GM19438 (cell line): ENCODE measurements around the gene FBXL12.
"Not testable (repeated sequence)": the region's sequence is repeated elsewhere in the genome, so short reads cannot be mapped to it uniquely, and the experiment has no call there.

ENCODE experiments used
- ATAC-seq: cut with Tn5 transposase; IDR thresholded peaks from one replicate; pipeline ENCODE4 v1.9.1; 2021; ENCODE audit warnings: low read depth; ENCODE audit not compliant: unreplicated experiment

FBXL12 gene

DNA sequence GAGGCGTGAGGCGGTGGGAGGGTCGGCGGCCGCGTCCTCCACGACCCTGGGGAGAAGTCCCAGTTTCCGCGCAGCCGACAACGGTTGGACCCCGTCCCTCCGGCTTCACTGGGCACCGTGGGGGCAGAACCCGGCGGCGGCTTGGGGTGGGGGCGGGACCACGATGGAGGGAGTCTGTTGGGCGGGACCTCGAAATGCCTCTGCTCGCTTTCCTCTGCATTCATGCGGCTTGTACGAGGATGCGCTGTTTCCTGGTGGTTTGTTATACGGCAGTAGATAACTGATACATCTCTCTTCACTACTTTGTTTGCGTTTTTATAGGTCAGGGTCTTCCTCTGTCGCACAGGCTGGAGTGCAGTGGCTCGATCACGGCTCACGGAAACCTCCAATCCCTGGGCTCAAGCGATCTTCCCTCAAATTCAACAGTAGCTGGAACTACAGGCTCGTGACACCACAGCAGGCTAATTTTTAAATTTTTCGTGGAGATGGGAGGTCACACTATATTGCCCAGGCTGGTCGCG lies 25.7 kb downstream of the FBXL12 start:
- ATAC-seq = no peak

DNA sequence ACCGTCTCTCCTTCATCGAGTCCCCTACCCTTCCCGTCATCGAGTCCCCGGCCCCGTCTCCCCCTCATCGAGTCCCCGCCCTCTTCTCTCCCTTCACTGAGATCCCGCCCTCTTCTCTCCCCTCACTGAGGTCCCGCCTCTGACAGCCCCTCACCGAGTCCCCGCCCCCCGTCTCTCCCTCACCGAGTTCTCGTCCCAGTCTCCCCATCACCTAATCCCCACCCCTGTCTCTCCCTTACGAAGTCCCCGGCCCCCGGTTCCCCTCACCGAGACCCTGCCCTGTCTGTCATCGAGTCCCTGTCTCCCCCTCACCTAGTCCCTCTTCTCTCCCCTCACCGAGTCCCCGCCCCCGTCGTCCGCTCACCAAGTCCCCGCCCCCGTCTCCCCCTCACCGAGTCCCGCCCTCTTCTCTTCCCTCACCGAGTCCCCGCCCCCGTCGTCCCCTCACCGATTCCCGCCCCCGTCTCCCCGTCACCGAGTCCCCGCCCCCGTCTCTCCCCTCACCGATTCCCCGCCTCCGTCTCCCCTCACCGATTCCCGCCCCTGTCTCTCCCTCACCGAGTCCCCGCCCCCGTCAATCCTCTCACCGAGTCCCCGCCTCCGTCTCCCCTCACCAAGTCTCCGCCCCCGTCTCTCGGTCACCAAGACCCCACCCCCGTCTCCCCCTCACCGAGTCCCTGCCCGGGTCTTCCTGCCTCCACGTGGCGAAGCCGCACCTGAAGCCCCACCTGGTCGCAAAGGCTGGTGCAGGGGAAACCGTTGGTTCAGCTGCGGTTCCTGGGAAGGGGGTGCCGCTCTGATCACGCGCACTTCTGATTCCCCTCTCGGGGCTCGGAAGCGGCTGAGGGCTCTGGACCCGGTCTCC lies 26.4 kb downstream of the FBXL12 start:
- ATAC-seq = no peak

DNA sequence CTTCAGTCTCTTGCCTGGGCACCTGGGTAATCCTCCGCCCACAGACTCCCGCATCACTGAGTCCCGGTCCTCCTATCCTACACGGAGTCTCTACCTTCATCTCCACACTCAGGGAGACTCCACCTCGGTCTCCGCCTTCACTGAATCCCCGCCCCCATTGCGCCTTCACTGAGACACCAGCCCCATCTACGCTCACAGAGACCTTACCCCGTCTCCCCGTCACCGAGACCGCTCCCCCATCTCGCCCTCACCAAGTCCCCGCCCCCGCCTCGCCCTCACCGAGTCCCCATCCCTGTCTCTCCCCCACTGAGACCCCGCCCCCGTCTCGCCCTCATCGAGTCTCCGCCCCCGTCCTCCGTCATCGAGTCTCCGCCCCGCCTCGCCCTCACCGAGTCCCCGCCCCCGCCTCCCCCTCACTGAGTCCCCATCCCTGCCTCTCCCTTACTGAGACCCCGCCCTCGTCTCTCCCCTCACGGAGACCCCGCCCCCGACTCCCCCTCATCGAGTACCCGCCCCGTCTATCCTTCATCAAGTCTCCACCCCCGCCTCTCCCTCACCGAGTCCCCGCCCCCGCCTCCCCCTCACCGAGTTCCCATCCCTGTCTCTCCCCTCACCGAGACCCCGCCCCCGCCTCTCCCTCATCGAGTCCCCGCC lies 27.2 kb downstream of the FBXL12 start:
- peak; percentile 47 for ATAC-seq

DNA sequence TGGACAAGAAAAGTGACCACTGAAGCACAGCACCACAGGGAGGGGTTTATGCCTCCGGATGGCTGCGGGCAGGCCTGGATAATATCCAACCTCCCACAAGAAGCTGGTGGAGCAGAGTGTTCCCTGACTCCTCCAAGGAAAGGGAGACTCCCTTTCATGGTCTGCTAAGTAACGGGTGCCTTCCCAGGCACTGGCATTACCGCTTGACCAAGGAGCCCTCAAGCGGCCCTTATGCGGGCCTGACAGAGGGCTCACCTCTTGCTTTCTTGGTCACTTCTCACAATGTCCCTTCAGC lies 27.9 kb downstream of the FBXL12 start:
- not testable (repeated sequence) for ATAC-seq

DNA sequence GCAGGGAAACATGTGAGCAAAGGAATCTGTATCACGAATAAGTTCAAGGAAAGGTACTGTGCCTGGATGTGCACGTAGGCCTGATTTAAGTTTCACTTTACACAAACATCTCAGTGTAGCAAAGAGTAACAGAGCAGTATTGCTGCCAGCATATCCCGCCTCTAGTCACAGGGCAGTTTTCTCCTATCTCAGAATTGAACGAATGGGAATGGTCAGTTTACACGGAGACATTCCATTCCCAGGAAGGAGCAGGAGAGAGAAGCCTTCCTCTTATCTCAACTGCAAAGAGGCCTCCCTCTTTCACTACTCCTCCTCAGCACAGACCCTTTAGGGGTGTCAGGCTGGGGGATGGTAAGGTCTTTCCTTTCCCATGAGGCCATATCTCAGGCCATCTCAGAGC lies 29.3 kb downstream of the FBXL12 start:
- ATAC-seq = not testable (repeated sequence)

DNA sequence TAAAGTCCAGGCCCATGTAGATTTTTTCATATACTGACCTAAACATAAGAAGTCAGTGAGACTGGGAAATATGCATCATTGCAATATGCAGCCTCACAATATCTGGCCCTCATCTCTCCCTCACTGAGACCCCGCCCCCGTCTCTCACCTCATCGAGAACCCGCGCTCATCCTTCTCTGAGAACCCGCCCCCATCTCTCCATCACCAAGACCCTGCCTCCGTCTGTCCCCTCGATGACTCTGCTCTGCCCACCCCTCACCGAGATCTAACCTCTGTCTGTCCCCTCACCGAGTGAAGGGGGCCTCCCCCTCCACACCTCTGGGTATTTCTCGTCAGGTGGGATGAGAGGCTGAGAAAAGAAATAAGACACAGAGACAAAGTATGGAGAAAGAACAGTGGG lies 29.8 kb downstream of the FBXL12 start:
- no peak for ATAC-seq

DNA sequence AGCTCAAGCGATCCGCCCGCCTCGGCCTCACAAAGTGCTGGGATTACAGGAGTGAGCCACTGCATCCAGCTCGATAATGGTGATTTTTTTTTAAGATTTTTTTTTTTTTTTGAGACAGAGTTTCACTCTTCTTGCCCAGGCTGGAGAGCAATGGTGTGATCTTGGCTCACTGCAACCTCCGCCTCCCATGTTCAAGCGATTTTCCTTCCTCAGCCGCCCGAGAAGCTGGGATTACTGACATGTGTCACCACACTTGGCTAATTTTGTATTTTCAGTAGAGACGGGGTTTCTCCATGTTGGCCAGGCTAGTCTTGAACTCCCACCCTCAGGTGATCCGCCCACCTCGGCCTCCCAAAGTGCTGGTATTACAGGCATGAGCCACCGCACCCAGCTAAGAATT lies 30.3 kb downstream of the FBXL12 start:
- ATAC-seq = not testable (repeated sequence)

DNA sequence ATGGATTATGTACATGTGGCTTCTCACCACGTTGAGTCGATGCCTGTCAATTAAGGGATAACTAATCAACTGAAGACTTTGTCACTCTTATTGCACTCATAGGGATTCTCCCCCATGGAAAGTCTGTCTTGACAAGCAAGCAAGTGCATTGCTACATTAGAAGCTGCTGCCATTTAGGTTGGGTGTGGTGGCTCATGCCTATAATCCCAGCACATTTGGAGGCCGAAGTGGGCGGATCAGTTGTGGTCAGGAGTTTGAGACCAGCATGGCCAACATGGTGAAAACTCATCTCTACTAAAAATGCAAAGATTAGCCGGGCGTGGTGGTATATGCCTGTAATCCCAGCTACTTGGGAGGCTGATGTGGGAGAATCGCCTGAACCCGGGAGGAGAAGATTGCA lies 32.1 kb downstream of the FBXL12 start:
- ATAC-seq = no peak

DNA sequence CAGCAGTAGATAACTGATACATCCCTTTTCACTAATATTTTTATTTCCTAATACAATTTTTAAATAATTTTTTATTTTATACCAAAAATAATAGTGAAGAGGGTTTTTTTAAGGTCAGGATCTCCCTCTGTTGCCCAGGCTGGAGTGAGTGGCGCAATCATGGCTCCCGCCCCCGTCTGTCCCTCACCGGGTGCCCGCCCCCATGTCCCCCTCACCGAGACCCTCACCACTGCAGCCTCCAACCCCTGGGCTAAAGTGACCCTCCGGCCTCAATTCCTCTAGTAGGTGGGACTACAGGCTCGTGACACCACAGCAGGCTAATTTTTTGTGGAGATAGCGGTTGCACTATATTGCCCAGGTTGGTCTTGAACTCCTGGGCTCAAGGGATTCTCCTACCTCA lies 32.5 kb downstream of the FBXL12 start:
- no peak for ATAC-seq

DNA sequence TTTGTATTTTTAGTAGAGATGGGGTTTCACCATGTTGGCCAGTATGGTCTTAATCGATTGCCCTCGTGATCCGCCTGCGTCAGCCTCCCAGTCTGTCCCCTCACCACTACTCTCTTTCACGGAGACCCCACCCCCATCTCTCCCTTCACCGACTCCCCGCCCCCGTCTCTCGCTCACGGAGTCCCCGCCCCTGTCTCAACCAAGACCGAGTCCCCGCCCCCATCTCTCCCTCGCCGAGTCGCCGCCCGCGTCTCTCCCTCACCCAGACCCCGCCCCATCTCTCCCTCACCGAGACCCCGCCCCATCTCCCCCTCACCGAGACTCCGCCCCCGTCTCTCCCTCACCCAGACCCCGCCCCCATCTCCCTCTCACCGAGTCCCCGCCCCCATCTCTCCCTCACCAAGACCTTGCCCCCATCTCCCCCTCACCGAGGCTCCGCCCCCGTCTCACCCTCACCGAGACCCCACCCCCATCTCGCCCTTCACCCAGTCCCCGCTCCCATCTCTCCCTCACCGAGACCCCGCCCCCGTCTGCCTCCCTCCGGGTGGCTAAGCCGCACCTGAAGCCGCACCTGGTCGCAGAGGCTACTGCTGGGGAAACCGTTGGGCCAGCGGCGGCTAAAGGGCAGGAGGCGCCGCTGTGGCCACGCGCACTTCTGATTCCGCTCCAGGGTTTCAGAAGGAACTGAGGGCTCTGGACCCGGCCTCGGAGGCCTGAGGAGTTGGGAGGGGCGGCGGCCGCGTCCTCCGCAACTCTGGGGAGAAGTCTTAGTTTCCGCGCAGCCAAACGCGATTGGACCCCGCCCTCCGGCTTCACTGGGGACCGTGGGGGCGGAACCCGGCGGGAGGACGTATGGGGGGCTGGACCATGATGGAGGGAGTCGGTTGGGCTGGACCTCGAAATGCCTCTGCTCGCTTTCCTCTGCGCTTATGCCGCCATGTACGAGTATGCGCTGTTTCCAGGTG lies 33.2 kb downstream of the FBXL12 start:
- ATAC-seq = peak; percentile 74

DNA sequence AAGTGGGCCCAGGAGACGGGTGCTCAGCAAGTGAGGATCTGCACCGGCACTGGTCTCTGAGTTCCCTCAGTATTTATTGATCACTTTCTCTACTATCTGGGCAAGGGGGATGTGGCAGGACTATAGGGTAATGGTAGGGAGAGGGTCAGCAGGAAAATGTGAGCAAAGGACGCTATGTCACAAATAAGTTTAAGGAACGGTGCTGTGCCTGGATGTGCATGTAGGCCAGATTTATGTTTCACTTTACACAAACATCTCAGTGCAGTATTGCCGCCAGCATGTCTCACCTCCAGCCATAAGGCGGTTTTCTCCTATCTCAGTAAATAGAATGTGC lies 34.7 kb downstream of the FBXL12 start:
- ATAC-seq = not testable (repeated sequence)

DNA sequence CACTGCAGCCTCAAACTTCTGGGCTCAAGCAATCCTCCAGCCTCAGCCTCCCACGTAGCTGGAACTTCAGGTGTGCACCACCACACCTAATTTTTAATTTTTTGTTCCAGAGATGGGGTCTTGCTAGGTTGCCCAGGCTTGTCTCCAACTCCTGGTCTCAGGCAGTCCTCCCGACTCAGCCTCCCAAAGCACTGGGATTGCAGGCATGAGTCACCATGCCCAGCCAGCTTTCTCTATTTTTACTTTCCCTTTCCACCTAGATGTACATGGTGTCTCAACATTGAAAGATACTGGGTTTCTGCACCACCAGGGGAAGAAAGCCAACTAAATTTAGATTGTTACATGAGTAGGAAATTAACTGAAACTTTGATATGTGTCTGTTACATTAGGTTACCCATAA lies 36.5 kb downstream of the FBXL12 start:
- ATAC-seq = no peak

DNA sequence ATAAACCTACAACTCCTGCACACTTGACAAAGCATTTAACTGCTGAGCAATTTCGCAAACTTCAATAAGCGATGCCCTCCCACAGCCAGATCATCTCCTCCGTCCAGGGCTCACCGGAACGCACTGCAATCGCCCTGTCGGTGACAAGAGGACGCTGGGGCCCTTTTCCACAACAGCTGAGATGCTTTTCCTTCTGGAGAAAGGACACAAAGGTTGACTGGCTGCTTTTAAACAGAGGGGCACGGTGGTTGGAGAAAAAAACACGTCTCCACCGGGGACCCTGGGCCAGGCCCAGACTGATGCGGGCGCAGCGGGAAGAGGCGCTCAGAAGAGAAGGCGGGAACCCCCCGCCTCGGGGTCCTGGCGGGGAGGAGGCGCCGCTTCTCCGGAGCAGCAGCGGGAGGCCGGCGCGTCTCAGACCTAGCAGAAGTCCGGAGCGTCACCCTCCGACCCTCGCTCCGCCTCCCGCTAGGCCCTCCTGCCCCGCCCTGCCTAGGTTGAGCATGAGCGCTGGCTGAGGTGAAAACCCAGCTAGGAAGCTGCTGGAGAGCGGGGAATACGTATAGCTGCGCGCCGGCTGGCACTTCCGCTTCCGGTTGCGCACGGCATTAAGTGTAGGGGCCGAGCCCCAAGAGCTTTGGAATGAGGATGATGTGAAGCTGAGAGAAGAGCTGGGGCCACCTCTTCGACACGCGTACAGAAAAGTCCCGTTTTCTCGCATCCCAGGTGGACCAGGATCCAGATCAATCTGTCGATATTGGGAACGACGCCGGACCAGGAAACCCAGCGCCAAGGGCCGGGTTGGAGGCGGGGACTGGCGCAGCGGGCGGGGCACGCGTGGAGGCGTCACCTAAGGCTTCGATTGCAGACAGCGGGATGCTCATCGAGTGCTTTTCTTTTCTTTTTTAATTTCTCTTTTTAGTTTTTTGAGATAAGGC lies 50.4 kb downstream of the FBXL12 start, which contains the start of gene ZNF846:
Gene ZNF846 (minus strand): TSS at position 564 of the 938 bp plus-strand sequence. CDS start 3,788 bp downstream, outside the sequence.
- peak; percentile 98 for ATAC-seq
